ENCODE results near the gene ACR. TPM values are rescaled to one million over a fixed set of nuclear protein-coding genes. Genes with fewer than 3 reads are reported as not detected.

ACR gene
- total and polyA plus RNA-seq, 2 of the 8 experiments (the other 6 are each of a cell fraction or from before 2014, with no cell fraction given): 0.56 TPM; not detected in 1

DNA sequence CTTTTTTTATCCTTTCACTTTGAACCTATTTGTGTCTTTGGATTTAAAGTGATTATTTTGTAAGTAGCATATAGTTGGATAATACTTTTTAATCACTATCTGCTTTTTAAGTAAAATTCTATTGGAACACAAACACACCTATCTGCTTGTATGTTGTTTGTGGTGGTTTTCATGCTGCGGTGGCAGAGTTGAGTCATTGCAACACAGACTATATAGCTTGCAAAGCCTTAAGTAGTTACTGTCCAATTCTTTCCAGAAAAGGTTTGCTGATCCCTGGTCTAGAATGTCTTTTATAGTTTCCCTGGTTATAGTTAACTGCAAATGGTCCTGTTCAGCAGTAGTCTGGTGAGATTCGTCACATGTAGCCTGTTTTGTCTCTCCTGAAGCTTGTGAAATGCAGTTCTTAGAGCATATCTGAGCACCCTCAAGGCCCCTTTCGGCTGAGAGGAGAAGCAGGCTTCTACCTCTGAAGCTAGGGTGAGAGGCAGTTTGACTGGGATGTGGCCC lies 43.9 kb upstream of the ACR start:
- Histone ChIP-seq H3K9ac (replicated peaks in 1 of 4; ENCODE audit: extremely low read depth in 1 of 4, low read depth in 3 of 4, low read length in 3 of 4) (no peak overlapping the region), H3K4me1 (replicated peaks in 1 of 4; ENCODE audit: control insufficient read depth in 3 of 4, insufficient read depth in 4 of 4, low read length in 3 of 4) (peaks cover 0 to 7% (median 0%) of the 10 kb centered on the region in 4 experiments; a peak in 3 of 7 replicates), H4K8ac (ENCODE audit: extremely low read depth, insufficient read depth, low read length) (no peak overlapping the region), H3K56ac (replicated peaks; ENCODE audit: insufficient read length, low read depth, low read length) (no peak overlapping the region), H2AFZ (ENCODE audit: low read length) (no peak overlapping the region), H3K79me1 (ENCODE audit: low read depth, low read length) (no peaks in the 10 kb centered on the region), H2BK15ac (ENCODE audit: low read length) (no peak overlapping the region), H3K4me2 (ENCODE audit: insufficient read depth in 1 of 2, low read depth in 2 of 2, low read length in 2 of 2) (no peak overlapping the region), H3K27ac (ENCODE audit: low read depth, low read length) (no peak overlapping the region), H3K4ac (replicated peaks; ENCODE audit: insufficient read length, low read depth, low read length) (no peak overlapping the region), H3K36me3 (ENCODE audit: control insufficient read depth in 2 of 4, insufficient read depth in 4 of 4, low read length in 3 of 4) (peaks cover 0 to 2% (median 0%) of the 10 kb centered on the region in 4 experiments; a peak in 1 of 8 replicates), H2AK5ac (ENCODE audit: low read depth, low read length) (no peak overlapping the region), H3K14ac (ENCODE audit: insufficient read length) (no peak overlapping the region), H3K4me3 (ENCODE audit: extremely low read depth in 1 of 4, insufficient read depth in 2 of 4, low read depth in 3 of 4, low read length in 4 of 4) (no peak overlapping the region), H2BK20ac (ENCODE audit: low read length) (no peak overlapping the region), H2BK120ac (replicated peaks; ENCODE audit: low read depth, low read length) (no peak overlapping the region), H3K23me2 (ENCODE audit: low read depth, low read length) (peaks cover 2% of the 10 kb centered on the region; the same call in 1 of the 2 replicates), H2BK12ac (ENCODE audit: low read depth, low read length) (no peak overlapping the region), H2BK5ac (ENCODE audit: low read depth, low read length) (no peak overlapping the region), H3K9me3 (ENCODE audit: insufficient read depth in 2 of 2, low read depth in 1 of 2, low read length in 1 of 2) (no peaks in the 10 kb centered on the region), H3K23ac (ENCODE audit: insufficient read length) (no peak overlapping the region), H3K79me2 (ENCODE audit: control insufficient read depth in 1 of 2, insufficient read depth in 2 of 2, low read length in 2 of 2) (no peaks in the 10 kb centered on the region), H4K5ac (ENCODE audit: insufficient read length, low read depth, low read length) (no peak overlapping the region), H3K18ac (ENCODE audit: extremely low read depth, low read length) (no peak overlapping the region), H3K27me3 (replicated peaks in 1 of 4; ENCODE audit: control insufficient read depth in 3 of 4, extremely low read depth in 1 of 4, insufficient read depth in 3 of 4, low read length in 3 of 4) (peaks cover 6 to 23% (median 14%) of the 10 kb centered on the region in 4 experiments; a peak in 6 of 7 replicates), H4K20me1 (replicated peaks in 1 of 2; ENCODE audit: control insufficient read depth in 1 of 2, insufficient read depth in 2 of 2, low read length in 2 of 2) (peaks cover 5 to 7% of the 10 kb centered on the region in 2 experiments), H4K91ac (replicated peaks; ENCODE audit: insufficient read length, low read length) (no peak overlapping the region)
- POLR2A ChIA-PET (ENCODE audit: partially characterized antibody): no interaction called here
- 83% methylated on average over 3 of the region's 3 CpGs; no CpG with 5 or more reads in 1 of the 2 experiments for WGBS, 2 experiments (ENCODE audit: extremely low coverage in 1 of 2, insufficient coverage in 1 of 2, insufficient read length in 1 of 2, insufficient replicate concordance in 2 of 2, low coverage in 1 of 2, low lambda C conversion rate in 2 of 2, missing lambda C conversion rate in 1 of 2)
- FAIRE-seq (no peak), DNase-seq (ENCODE audit: low read depth in 1 of 2, low spot score in 2 of 2) (no peak)
- CTCF ChIA-PET (ENCODE audit: partially characterized antibody): interaction anchor here (0.7 to 11.2 kb wide), 16 partner anchors 9 to 150 kb away, joined by 3 to 281 read pairs (median 4); partner anchors contain the start of genes ARSA and CPT1B
- no peak for TF ChIP-seq KDM4A (IDR thresholded peaks at IDR 0.05; ENCODE audit: low read depth, low read length, severe bottlenecking)
- TF ChIP-seq TAF7 (optimal IDR thresholded peaks at IDR 0.05; ENCODE audit: borderline replicate concordance, low read depth, low read length): no peak
- TF ChIP-seq CHD1 (IDR thresholded peaks at IDR 0.05; ENCODE audit: low read depth, low read length): no peak
- no peak for TF ChIP-seq BACH1 (IDR thresholded peaks at IDR 0.05; ENCODE audit: low read length)
- TF ChIP-seq, protein P1, sequence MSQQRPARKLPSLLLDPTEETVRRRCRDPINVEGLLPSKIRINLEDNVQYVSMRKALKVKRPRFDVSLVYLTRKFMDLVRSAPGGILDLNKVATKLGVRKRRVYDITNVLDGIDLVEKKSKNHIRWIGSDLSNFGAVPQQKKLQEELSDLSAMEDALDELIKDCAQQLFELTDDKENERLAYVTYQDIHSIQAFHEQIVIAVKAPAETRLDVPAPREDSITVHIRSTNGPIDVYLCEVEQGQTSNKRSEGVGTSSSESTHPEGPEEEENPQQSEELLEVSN (IDR thresholded peaks at IDR 0.05): no peak
- TF ChIP-seq NANOG (IDR thresholded peaks at IDR 0.05; ENCODE audit: insufficient read depth, low read depth, low read length, poor library complexity, severe bottlenecking): no peak

Data from H1 (cell line).